ENCODE results near the gene RDH5.
"Not testable (repeated sequence)": the region's sequence is repeated elsewhere in the genome, so short reads cannot be mapped to it uniquely, and the experiment has no call there.

Gene RDH5

DNA sequence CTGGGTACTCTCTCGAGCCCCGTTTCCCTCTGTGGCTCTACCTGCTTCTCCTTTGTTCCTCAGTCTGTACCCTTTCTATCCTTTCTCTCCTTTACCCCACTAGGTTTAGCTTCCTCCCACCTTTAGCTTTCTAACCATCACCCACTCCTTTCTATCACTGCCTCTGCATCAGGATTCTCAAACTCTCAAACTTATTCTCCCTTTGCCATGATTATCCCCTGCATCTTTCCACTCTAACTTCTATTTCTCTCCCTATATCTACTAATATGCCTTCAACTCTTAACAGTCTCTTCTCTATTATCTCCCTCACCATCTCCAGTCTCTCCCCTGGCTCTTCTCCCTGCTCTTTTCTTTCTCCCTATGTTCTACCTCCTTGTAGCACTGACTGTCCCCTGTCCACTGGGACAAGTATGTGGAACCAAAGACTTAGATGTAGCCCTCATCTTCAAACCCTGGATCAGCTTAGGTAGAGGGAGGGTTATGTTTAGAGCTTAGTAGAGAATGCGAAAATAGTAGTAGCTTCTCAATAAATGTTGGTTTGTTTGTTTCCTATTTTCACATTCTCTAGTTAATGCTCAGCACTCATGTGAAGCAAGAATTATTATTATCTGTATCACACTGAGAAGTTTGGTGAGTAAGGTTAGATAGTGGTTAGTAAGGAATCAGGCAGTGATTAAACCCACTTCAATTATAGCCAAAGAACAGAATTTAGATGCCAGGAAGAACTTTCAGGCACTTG, 26.1 kb downstream of the RDH5 start:
- DNase-seq (ENCODE audit: low spot score) = no peak

DNA sequence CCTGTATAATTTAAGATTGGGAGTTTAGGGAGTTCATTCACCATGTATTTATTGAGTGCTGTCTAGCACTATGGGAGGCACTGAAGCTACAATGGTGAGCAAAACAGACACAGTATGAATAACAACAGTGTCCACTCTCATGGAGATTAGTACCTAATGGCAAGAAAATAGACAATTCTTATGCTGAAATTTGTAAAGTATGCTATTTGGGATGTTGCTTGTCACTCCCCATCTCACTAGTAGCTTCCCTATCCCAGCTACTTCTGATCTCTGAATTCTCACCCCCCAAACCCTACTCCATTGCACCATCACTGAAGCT, 26.7 kb downstream of the RDH5 start:
- no peak for DNase-seq (ENCODE audit: low spot score)

DNA sequence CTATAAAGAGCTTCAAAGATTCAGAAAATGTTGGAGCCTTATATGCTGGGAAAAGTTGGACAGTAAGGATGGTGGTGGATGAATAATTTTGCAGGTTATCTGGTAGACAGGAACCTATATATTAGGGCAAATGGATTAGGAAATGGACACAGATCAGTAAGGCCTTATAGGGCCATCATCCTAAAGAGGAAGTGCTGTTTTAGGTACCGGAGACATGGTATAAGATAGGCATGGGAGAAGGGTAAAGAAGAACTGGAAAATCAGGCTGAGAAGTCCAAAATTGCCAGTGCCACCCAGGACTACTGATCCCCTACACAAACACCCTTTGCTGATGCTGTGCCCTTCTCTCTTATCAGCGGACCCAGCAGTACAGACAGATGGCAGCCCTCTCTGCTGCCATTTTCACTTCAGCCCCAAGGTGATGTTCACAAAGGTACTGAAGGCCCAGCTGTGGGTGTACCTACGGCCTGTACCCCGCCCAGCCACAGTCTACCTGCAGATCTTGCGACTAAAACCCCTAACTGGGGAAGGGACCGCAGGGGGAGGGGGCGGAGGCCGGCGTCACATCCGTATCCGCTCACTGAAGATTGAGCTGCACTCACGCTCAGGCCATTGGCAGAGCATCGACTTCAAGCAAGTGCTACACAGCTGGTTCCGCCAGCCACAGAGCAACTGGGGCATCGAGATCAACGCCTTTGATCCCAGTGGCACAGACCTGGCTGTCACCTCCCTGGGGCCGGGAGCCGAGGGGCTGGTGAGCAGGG, 28.2 kb downstream of the RDH5 start:
- DNase-seq (ENCODE audit: low spot score) = no peak

DNA sequence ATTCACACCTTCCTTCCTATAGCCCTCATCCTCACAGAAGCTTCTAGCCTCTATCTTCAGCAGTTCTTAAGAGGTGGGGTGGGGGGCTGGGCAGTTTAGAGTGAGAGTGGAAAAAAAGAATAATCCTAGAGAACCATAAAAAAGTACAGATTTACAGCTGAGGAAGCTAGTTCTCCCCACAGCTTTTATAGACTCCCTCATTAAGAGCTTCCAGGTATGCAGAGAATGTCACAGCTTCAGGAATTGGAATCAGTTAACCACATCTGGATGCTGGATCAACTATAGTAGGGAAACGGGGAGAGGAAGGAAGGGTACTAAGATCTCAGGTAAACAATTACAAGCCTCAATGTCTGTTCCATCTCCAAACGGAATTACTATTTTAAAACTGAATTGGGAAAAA, 35.1 kb downstream of the RDH5 start:
- no peak for DNase-seq (ENCODE audit: low spot score)

DNA sequence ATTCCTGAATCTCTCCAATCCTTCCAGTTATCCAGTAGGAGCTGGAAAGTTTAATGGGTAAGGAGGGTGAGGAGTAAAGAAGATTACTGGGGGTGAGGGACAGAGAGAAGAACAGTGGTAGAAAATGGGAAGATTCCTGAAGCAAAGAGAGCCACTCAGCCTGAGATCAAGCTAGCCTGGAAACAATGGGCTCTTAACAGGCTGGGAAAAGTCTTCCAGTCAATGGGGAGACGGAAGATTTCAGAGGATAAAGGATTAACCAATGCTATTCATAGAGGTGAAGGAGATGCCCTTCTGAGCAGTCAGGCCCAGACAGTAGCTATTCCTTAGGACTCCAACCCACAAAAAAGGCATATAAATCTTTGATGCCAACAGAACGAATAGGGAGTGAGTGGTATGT, 37.5 kb downstream of the RDH5 start:
- DNase-seq (ENCODE audit: low spot score) = no peak

DNA sequence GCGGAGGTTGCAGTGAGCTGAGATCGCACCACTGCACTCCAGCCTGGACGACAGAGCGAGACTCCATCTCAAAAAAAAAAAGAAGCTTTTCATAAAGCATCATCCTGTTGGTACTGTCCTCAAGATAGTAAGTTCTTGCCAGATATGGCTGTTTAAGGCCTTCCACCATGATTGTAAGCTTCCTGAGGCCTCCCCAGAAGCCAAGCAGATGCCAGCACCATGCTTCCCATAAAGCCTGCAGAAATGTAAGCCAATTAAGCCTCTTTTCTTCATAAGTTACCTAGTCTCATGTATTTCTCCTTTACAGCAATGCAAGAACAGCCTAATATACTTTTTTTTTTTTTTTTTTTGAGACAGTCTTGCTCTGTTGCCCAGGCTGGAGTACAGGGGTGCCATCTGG, 38.4 kb downstream of the RDH5 start:
- DNase-seq (ENCODE audit: low spot score) = not testable (repeated sequence)

DNA sequence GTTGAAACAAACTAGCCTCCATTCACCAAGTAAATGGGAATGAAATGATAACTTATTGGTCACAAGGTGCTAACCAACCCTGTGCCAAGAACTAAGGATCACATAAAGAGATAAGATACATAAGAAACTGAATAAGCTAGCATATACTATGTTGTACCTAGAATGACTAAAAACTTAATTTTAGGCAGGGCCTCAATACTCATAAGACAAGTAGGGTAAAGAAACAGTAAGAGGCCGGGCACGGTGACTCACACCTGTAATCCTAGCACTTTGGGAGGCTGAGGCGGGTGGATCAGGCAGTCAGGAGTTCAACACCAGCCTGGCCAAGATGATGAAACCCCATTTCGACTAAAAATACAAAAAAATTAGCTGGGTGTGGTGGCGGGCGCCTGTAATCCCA, 40.5 kb downstream of the RDH5 start:
- peak; percentile 72 for DNase-seq (ENCODE audit: low spot score)

DNA sequence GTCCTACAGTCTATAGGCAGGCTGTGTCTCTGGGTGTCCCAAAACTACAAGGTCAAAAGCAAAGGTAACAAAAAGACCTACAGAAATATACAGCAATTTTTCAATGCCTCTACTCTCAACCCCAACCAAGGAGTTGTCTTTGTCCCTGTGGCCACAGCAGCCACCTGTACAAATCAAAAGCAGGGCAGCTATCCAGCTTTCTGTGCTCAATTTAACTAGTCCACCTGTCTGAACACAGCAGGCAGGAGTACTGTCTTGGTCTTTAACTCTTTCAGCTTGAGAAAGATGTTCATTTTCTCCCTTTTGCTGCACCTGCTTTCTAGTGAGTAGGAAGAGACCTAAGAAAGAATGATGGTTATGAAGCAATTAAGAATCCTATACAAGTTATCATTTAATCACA, 42.5 kb downstream of the RDH5 start:
- DNase-seq (ENCODE audit: low spot score) = no peak

DNA sequence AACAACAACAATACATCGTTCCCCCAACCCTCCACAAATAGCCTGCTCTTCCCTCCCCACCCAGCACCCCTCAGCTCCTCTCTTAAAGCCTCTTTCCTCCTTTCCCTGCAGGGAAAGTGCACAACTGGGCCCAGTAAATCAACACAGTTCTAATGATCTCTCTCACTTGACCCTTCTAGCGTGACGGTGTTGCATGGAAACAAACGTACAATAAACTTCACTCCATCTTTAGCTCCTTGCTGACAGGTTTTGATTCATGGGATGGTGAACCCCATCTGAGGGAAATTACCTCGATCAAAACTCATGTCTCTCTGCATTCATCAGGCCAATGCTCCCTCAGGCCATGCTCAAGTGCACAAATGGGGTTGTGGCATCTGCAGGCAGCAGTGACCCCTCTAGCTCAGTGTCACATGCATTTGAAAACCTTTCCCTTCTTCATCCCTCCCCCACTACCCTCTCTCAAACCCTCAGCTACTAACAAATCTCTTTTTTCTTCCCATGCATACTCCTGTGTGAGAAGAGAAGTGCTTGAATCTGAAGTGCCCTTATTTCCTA, 45.6 kb downstream of the RDH5 start:
- no peak for DNase-seq (ENCODE audit: low spot score)

DNA sequence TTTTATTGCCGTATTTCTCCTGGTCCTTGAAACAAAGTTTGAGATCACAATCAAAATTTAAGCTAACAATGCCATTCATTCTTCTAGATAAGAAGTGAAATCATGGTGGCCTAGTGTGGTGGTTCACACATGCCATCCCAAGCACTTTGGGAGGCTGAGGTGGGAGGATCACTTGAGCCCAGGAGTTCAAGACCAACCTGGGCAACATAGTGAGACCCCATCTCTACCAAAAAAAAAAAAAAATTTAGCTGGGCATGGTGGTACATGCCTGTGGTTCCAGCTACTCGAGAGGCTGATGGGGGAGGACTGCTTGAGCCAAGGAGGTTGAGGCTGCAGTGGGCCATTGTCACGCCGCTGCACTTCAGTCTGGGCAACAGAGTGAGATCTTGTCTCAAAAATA, 47.0 kb downstream of the RDH5 start:
- no peak for DNase-seq (ENCODE audit: low spot score)

DNA sequence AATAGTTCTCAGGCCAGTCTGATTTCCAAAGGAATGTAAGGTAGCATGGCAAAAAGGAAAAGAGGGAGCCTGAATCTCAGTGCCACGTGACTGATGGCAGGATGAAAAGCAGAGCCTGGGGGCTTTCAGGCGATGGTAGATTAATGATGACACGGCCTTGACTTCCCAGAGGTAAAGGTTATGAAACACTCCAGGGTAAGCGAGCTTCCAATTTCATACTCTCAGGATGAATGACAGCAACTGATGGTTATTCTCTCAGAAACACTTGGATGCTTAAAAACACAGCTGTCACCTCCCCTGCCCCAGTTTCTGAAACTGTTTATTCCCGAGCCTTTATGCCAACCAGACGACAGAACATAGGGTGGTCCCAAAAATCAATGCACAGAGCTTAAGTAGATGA, 51.5 kb downstream of the RDH5 start:
- no peak for DNase-seq (ENCODE audit: low spot score)

Data from activated CD4-positive, alpha-beta T cell treated with anti-CD3 and anti-CD28 coated beads, Interleukin-2, Interleukin-4, amounts not matched to agents 100 ng/mL and 50 ng/mL, durations not matched to agents 16 hours and 8 hours (primary cell).